Fibroblast of skin of right biceps (primary cell): ENCODE results near the gene SCYGR1.
"Not testable (repeated sequence)": the region's sequence is repeated elsewhere in the genome, so short reads cannot be mapped to it uniquely, and the experiment has no call there.

Experiments used
- DNase-seq: peaks from one replicate; pipeline ENCODE4 v3.0.0-alpha.2; 2013

Gene SCYGR1

DNA sequence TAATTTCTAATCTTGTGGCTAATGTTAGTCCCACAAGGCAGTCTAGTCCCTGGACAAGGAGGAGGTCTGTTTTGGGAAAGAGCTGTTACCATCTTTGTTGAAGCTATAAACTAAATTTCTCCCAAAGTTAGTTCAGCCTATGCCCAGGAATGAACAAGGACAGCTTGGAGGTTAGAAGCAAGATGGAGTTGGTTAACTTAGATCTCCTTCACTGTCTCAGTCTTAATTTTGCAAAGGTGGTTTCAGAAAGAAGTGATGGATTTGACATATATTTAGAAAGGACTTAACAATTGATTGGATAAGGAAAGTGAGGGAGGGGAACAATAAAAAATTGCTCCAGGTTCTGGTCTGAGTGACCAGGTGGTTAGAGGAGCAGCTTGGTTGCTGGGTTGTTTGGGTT, 14.6 kb upstream of the SCYGR1 start:
- no peak for DNase-seq

- no peak for DNase-seq
These were observed 13.8 kb upstream of the SCYGR1 start for GRCh38 chr2:227401550-227401949.

DNA sequence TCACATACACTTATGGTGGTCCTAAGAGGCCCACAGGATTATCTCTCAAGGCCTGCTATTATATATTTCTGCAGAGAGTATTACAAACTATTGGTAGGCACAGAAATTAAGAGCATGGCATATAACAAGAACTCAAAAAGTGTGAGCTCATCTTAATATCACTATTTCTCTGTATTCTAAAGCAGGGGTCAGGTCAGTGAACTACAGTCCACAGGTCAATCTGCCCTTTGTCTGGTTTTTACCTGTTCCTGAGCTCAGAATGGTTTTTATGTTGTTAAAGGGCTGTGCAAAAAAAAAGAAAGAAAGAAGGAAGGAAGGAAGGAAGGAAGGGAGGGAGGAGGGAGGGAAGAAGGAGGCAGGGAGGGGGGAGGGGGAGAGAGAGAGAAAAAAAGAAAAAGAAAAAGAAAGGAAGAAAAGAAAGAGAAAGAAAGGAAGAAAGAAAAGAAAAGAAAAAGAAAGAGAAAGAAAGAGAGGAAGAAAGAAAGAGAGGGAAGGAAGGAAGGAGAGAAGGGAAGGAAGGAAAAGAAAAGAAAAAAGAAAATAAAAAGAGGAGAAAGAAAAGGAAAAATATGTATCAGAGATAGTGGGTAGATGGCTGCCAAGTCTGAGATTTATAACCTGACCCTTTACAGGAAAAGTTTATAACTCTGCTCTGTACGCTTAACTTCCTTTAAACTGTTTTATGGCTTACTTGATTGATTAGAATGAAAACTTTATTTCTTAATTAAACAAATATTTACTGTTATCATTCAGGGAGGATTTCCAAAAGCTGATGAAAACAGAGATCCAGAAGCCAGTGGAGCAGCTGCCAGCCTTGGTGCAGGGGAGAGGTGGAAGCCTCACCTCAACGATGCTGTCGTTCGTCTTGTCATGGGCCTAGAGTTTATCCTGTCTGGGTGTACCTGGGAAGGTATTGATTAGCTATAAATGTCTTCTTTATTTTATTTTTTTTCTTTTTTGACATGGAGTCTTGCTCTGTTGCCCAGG, 11.2 kb upstream of the SCYGR1 start:
- no peak for DNase-seq

DNA sequence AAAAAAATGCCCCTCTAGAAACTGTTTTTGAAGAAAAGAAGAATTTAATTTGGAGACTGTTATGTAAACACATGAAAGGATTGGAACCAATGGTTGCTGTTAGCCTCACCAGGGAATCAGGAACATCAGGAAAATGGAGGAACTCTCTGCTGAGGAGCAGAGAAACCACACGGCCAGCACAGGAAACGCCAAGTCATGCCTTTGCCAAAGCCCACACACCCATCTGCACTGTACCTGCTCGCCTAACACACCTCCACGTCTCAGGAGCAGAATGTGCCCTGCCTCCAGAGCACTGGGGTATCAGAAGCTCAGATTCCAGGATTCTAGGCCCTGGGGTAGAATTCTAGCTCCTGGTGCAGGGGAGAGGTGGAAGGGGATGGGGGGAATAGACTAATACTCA, 9.8 kb upstream of the SCYGR1 start:
- DNase-seq: no peak

- no peak for DNase-seq
These were observed 7.8 kb upstream of the SCYGR1 start for GRCh38 chr2:227395556-227395955.

GRCh38 chr2:227394401-227394800, 6.7 kb upstream of the SCYGR1 start:
- no peak for DNase-seq

DNA sequence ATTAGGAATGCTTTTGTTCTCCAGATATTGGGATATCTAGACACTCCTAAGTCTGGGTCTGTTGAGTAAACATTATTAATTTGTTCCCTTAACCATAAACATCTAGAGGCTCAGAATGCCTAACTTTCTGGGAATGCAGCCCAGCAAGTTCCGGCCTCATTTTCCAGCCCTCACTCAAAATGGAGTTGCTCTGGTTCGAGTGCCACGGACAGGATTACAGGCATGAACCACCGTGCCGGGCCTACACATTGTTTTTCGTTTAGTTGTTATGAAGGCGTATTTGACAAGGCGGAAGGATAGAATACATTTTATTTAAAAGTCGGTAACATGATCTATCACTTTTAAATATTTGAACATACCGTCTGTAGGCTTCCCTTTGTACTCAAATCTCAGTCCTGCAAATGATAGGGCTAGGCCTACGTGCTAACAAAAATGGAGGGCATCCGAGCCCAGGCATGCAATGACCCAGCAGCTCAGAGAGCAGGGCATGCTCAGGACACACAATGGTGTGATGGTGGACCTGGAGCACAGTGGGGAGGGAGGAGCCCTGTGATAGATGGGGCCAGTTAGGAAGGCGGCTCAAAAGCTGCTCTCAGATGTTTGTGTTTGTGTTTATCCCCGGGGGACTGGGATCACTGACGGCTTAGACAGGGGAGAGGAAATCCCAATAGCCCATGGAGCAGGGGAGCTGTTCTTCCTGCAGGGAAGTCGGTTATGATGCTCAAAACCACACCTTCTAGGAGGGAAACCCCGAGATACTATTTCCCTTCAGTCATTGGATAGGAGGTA, 2.9 kb upstream of the SCYGR1 start:
- DNase-seq: no peak

- DNase-seq: peak; percentile 28
These were observed 1.9 kb upstream of the SCYGR1 start for GRCh38 chr2:227389661-227390060.

DNA sequence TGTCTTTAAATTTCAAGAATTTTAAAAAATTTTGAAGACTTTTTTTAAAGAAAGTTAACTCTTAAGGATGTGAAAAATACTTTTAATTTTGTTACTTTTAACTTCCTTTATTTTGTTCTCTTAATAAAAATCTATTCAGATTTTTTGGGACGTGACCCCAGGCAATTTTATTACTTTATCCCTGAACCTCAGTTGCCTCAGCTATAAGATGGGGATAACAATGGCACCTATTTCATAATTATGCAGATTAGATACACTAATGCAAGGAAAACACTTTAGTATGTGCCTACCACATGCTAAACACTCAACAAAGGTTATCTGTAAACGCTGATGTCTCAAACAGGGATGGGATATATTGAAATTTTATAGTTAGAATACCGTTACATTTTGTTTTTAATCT, 1.5 kb upstream of the SCYGR1 start:
- DNase-seq: no peak

- peak; percentile 92 for DNase-seq
These were observed 825 bp upstream of the SCYGR1 start for GRCh38 chr2:227388537-227389011.

DNA sequence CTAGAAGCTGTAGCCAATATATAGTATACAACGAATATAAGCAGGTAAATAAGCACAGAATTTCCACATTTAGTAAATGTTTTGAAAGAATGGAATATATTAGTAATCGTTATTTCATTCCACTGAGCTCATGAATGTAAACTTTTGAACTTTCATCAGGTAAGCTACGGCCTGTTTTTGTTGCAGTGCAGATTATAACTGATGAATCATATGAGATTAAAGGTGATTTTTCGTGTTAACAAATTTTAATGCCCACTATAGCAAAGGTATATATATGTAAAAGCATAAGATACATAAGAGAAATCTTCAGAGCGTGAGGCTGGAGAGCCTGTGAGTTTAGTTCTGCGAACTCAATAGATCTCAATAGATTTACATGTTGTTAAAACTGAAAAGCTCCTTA, 1.1 kb downstream of the SCYGR1 start:
- DNase-seq: no peak

DNA sequence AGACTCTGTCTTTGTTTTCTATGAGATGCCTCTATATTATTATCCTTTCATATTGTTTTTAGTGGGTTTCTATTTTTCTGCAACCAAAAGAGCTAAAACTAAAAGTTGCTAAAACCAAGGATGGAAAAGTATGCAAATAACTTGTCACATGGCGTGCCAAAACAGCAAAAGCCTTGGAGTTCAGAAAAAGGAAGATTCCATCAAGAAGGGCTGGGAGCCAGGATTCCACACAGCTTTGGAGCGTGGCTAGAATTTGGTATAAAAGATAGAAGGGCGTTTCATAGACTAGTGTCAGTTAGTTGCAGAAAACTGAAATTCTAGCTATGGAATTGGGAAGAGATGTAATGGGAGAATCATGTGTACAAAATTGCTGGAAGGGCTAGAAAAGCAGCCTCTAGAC, 4.1 kb downstream of the SCYGR1 start:
- no peak for DNase-seq

GRCh38 chr2:227382241-227382835, 5.4 kb downstream of the SCYGR1 start:
- DNase-seq: not testable (repeated sequence)

DNA sequence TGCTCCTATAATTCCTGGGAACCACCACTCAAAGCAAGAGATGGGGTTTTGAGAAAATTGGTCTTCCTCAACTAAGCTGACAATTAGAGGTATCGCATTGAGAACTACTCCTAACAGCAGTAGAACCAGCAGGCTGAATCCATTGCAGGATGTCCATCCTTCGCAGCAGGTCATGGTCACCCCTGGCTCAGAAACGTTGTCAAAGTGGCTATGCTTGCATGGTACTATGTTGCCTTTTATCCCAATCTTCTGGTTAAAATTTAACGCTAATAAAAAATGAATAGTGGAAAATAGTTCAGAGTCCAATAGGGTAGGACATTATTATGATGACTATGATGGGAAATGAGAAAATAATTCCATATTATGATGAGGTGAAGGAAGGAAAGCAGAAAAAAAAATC, 8.7 kb downstream of the SCYGR1 start, which contains the start of gene TM4SF20:
TM4SF20 (minus strand) TSS at position 212 of the 400 bp plus-strand sequence; CDS start at position 174, 38 bp downstream.
- DNase-seq: no peak

GRCh38 chr2:227378371-227378782, 9.4 kb downstream of the SCYGR1 start:
- DNase-seq: peak; percentile 66

GRCh38 chr2:227377467-227378351, 10.0 kb downstream of the SCYGR1 start:
- peak; percentile 35 for DNase-seq

- peak; percentile 43 for DNase-seq
These were observed 10.9 kb downstream of the SCYGR1 start for GRCh38 chr2:227376656-227377396.

- DNase-seq: peak; percentile 82
These were observed 13.6 kb downstream of the SCYGR1 start for GRCh38 chr2:227374158-227374557.

DNA sequence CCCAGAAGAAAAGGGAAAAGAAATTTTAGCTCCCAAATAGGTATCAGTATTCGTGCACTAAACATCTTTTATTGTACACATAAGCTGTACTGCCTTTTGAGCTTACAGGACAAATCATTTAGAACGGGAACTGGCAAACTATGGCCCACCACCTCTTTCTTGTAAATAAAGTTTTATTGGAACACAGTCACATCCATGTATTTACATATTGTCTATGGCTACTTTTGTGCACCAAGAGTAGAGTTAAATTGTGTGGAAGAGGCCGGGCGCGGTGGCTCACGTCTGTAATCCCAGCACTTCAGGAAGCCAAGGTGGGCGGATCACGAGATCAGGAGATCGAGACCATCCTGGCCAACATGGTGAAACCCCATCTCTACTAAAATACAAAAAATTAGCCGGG, 14.4 kb downstream of the SCYGR1 start:
- DNase-seq: no peak

DNA sequence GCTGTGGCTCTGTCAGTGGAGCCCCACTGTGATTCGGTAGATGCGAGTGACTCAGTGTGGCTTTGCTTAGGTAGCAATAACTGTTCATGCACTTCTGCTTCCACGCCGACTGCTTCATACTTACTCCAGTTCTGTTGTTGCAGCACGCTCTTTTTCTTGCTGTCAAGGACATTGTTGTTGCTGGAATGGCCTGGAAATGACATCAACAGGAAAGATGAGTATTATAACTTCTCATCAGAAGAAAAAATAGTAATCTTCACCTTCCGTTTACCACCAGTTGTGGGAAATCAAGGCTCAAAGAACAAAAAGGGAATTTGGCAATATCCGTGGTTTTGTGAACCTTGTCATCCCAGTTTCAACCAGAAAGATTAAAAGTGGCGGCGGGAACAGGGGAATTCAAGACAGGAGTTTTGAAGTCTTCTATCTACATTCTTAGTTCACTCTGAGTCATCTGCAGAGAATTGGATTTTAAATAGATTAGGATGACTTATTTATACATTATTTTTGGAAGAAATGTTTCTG, 16.9 kb downstream of the SCYGR1 start:
- DNase-seq: peak; percentile 91

GRCh38 chr2:227370092-227370491, 17.7 kb downstream of the SCYGR1 start:
- no peak for DNase-seq
